CD4-positive, alpha-beta T cell treated with Interleukin-15 for 4 hours (primary cell): ENCODE measurements around the gene KCNC2.
"Not testable (repeated sequence)": the region's sequence is repeated elsewhere in the genome, so short reads cannot be mapped to it uniquely, and the experiment has no call there.

ENCODE experiments used
- DNase-seq: peaks from one replicate; pipeline ENCODE4 v3.0.0-alpha.2; 2020; ENCODE audit warnings: low spot score

KCNC2 gene

GRCh38 chr12:75209812-75210138 lies at the start of gene KCNC2:
TSS of gene KCNC2 (minus strand) at chr12:75209839.
- DNase-seq, result no peak

- no peak for DNase-seq
Measured at GRCh38 chr12:75259143-75259542, 49.5 kb upstream of the KCNC2 start.

GRCh38 chr12:75257510-75257909 lies 47.9 kb upstream of the KCNC2 start:
- DNase-seq, result no peak

- DNase-seq, result no peak
Measured at GRCh38 chr12:75245108-75245507, 35.5 kb upstream of the KCNC2 start.

GRCh38 chr12:75239987-75240386 lies 30.3 kb upstream of the KCNC2 start:
- DNase-seq, result no peak

GRCh38 chr12:75236206-75236605 lies 26.6 kb upstream of the KCNC2 start:
- no peak for DNase-seq

- no peak for DNase-seq
Measured at GRCh38 chr12:75227132-75227531, 17.5 kb upstream of the KCNC2 start.

- no peak for DNase-seq
Measured at GRCh38 chr12:75212072-75212471, 2.4 kb upstream of the KCNC2 start.

- no peak for DNase-seq
Measured at GRCh38 chr12:75208856-75209811, 505 bp downstream of the KCNC2 start.

- no peak for DNase-seq
Measured at GRCh38 chr12:75207338-75208083, 2.1 kb downstream of the KCNC2 start.

- no peak for DNase-seq
Measured at GRCh38 chr12:75205558-75205957, 4.1 kb downstream of the KCNC2 start.

- no peak for DNase-seq
Measured at GRCh38 chr12:75196865-75197264, 12.8 kb downstream of the KCNC2 start.

GRCh38 chr12:75196408-75196807 lies 13.2 kb downstream of the KCNC2 start:
- no peak for DNase-seq

- no peak for DNase-seq
Measured at GRCh38 chr12:75194250-75194649, 15.4 kb downstream of the KCNC2 start.

GRCh38 chr12:75192196-75192595 lies 17.4 kb downstream of the KCNC2 start:
- no peak for DNase-seq

- no peak for DNase-seq
Measured at GRCh38 chr12:75190846-75191245, 18.8 kb downstream of the KCNC2 start.

GRCh38 chr12:75185881-75186280 lies 23.8 kb downstream of the KCNC2 start:
- DNase-seq, result not testable (repeated sequence)

- DNase-seq, result no peak
Measured at GRCh38 chr12:75184516-75184915, 25.1 kb downstream of the KCNC2 start.

- DNase-seq, result no peak
Measured at GRCh38 chr12:75183967-75184366, 25.7 kb downstream of the KCNC2 start.

GRCh38 chr12:75177997-75178396 lies 31.6 kb downstream of the KCNC2 start:
- DNase-seq, result no peak

GRCh38 chr12:75172611-75173010 lies 37.0 kb downstream of the KCNC2 start:
- no peak for DNase-seq

- DNase-seq, result no peak
Measured at GRCh38 chr12:75170640-75171185, 38.9 kb downstream of the KCNC2 start.

GRCh38 chr12:75162845-75163244 lies 46.8 kb downstream of the KCNC2 start:
- DNase-seq, result no peak
